Body of pancreas (tissue), 4 donors: ENCODE results near the gene FRMPD4.

ENCODE experiments used
- CTCF ChIP-seq, 7 experiments: fragments of 450-650 bp in 4 of 7; fragments of 200-600 bp in 3 of 7; sonication (generic) in 3 of 7; IDR thresholded peaks; one replicate each; pipeline ENCODE4 v1.5.1; 2016 to 2019; ENCODE audit warnings: antibody characterized with exemption in 7 of 7
- POLR2A ChIP-seq, 3 donors: fragments of 450-650 bp; IDR thresholded peaks; one replicate each; pipeline ENCODE4 v1.6.1; 2016; ENCODE audit warnings: antibody characterized with exemption in 3 of 3, mild to moderate bottlenecking in 2 of 3

GRCh38 chrX:12489341-12489740 is 351.1 kb downstream of the FRMPD4 start:
- no peak for TF ChIP-seq CTCF (IDR thresholded peaks at IDR 0.05)
- no peak for TF ChIP-seq POLR2A (IDR thresholded peaks at IDR 0.05)
